ENCODE data around the gene SSNA1.

SSNA1 gene

DNA sequence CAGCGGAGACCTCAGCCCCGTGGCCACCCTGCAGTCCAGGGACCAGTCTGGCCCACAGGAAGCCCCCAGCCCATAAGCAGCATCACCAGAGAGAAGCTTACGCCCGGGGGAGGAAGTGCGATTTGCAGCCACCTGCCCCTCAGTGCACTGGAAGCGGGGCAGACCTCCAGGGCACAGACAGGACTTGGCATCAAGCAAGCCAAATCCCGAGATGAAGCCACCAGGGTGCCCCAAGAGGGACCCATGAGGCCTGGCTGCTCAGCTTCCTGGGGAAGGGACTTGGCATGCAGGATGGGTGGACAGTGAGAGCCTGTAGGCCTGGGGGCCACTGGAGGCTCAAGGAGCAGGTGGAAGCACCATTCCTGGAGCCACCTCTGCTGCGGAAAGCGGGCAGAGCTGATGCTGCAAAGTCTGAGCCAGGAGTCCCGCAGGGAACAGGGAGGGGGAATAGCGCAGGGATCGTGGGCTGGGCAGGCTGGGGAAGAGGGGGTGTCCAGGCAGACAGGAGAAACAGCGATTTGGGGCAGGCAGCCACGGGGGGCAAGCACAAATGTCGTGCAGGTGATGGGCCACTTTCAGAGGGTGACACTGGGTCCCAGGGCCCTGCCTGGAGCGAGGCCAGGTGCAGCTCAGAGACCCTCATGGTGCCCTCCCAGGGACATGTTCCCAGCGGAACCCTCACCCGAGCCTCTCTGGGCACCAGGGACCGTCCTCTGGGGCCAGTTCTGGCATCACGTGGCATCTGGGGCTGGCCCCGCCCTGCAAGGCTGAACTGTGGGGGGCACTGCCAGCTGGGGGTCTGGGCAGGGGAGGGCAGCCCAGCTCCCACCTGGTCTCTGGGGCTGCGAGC lies 21.9 kb upstream of the SSNA1 start:
- DNase-seq = no peak
- in situ Hi-C loops (cut with HindIII; ENCODE audit: low pct_ligation_motif_present, low pct_unique_long_range_greater_than_20kb, low sequenced_read_pairs) = no loop called here

DNA sequence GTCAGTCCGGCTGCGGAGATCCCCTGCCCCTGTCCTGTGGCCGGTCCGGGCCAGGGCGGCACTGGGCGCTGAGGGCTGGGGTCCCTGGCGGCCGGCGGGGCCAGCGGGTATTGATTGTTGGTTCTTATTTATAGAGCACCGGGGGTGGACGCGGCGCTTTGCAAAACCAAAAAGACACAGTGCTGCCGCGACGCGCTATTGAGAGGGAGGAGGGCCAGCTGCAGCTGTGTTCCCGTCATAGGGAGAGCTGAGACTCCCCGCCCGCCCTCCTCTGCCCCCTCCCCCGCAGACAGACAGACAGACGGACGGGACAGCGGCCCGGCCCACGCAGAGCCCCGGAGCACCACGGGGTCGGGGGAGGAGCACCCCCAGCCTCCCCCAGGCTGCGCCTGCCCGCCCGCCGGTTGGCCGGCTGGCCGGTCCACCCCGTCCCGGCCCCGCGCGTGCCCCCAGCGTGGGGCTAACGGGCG lies 21.2 kb upstream of the SSNA1 start:
- in situ Hi-C loops (cut with HindIII; ENCODE audit: low pct_ligation_motif_present, low pct_unique_long_range_greater_than_20kb, low sequenced_read_pairs) = no loop called here

GRCh38 chr9:137167747-137168572 lies 20.5 kb upstream of the SSNA1 start:
- in situ Hi-C loops (cut with HindIII; ENCODE audit: low pct_ligation_motif_present, low pct_unique_long_range_greater_than_20kb, low sequenced_read_pairs) = no loop called here
- no peak for DNase-seq

More for the DNA sequence above, 21.2 kb upstream of the SSNA1 start:
- DNase-seq = no peak

- in situ Hi-C loops (cut with HindIII; ENCODE audit: low pct_ligation_motif_present, low pct_unique_long_range_greater_than_20kb, low sequenced_read_pairs) = no loop called here
- no peak for DNase-seq
These were observed 19.9 kb upstream of the SSNA1 start for GRCh38 chr9:137168573-137168903.

DNA sequence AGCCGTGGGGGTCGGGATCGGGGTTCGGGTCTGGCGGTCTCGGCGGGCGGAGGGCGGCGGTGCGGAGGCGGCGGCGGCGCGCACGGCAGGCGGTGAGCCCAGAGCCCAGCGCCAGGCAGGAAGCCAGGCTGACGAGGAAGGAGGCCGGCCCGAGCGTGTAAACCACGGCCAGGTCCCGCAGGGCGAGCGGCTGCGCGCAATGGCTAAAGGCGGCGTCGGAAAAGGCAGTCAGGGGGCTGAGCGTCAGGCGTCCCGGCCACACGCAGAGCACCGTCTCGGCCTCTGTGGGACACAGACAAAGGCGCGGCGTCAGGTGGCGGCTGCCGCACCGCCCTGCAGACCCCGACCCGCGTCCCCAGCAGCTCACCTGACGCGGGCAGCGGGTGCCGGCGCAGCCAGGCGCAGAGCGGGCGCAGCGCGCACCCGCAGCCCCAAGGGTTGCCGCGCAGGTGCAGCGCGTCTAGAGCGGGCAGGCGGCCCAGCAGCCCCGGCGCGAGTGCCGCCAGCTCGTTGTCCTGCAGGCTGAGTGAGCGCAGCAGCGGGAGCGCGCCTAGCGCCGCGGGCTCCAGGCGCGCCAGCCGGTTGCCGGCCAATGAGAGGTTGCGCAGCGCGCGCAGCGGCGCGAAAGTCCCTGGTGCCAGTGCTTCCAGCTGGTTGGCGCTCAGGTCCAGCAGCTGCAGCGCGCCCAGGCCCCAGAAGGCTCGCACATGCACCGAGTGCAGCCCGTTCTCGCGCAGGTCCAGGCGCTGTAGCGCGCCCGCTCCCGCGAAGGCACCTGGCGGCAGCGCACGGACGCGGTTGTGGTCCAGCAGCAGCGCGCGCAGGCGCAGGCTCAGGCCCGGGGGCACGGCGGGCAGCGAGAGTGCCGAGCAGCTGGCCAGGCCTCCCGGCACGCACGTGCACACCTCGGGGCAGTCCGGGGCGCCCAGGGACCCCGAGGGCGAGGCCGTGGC lies 19.3 kb upstream of the SSNA1 start:
- DNase-seq = peak; percentile 33
- in situ Hi-C loops (cut with HindIII; ENCODE audit: low pct_ligation_motif_present, low pct_unique_long_range_greater_than_20kb, low sequenced_read_pairs) = no loop called here

- in situ Hi-C loops (cut with HindIII; ENCODE audit: low pct_ligation_motif_present, low pct_unique_long_range_greater_than_20kb, low sequenced_read_pairs) = no loop called here
- DNase-seq = no peak
These were observed 18.5 kb upstream of the SSNA1 start, which contains the start of gene LRRC26 for GRCh38 chr9:137169896-137170358. LRRC26 (minus strand) TSS chr9:137170051; CDS start chr9:137169943, 108 bp downstream.

GRCh38 chr9:137170486-137171148 lies 17.9 kb upstream of the SSNA1 start:
- in situ Hi-C loops (cut with HindIII; ENCODE audit: low pct_ligation_motif_present, low pct_unique_long_range_greater_than_20kb, low sequenced_read_pairs) = no loop called here
- DNase-seq = no peak

DNA sequence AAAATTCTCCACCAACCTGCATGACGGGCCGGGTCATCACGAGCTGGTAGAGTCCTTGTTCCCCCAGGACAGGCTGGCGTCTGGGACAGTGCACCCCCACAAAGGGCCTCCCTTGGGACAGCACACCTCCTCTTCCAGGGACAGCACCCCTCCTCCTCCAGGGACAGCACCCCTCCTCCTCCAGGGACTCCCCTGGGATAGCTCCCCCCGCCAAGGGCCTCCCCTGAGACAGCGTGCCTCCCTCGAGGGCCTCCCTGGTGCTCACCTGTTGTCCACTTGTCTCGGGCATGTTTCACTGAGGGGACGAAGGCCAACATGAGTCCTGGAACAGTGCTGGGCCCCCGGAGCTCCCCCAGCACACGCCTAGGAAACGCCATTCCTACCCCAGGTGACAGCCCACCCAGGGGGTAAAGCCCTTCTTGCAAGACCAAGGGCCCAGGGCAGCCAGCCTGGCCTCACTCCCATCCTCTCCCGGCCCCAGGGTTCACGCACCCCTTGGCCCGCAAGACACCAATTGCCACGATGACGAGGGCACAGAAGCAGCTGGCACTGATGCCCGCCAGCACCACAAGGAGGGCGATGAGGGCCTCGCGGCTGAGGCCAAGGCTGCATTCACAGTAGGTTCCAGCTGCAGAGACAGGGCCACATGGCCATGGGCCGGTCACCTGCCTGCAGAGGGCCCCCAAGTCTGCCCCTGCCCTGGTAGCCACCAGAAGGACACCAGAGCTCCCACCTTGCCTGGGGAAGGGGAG lies 17.2 kb upstream of the SSNA1 start:
- DNase-seq = no peak
- in situ Hi-C loops (cut with HindIII; ENCODE audit: low pct_ligation_motif_present, low pct_unique_long_range_greater_than_20kb, low sequenced_read_pairs) = no loop called here

DNA sequence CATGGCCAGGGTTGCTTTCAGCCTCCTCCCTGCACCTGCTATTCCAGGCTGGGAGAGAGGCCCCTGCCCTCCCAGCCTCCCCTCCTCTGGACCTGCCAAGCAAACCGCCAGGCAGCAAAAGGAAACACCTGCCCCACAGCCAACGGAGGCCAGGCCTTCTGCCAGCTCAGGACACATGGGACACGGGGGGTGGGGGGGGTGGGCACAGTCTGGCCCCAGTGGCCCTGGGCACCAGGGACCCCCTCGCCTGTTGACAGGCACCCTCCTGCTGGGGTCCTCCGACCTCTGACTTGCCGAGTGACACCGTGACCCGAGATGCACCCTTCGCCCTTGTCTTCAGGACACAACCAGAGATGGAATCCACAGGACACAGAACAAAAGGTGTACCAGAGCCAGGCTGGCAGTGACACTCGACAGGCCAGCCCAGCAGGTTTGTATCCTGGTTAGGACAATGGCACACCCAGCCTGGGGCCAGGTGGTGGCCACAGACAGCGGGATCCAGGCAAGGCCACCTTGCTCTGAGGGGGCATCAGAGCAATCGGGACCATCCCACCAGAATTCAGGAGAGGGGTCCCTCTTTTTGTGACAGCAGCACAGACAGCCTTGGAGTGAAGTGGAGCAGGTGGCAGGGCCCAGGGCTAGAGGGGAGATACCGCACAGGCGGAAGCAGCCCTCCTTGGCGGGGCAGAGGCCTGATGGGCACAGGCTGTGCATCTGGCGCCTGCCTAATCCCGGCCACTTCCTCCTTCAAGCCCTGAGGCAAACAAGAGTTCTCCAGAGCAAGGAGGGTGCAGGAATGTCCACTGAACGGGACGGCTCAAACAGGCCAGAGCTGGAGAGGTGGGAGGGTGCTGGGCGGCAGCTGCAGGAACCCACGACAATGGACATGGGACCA lies 15.3 kb upstream of the SSNA1 start:
- DNase-seq = no peak
- in situ Hi-C loops (cut with HindIII; ENCODE audit: low pct_ligation_motif_present, low pct_unique_long_range_greater_than_20kb, low sequenced_read_pairs) = no loop called here

DNA sequence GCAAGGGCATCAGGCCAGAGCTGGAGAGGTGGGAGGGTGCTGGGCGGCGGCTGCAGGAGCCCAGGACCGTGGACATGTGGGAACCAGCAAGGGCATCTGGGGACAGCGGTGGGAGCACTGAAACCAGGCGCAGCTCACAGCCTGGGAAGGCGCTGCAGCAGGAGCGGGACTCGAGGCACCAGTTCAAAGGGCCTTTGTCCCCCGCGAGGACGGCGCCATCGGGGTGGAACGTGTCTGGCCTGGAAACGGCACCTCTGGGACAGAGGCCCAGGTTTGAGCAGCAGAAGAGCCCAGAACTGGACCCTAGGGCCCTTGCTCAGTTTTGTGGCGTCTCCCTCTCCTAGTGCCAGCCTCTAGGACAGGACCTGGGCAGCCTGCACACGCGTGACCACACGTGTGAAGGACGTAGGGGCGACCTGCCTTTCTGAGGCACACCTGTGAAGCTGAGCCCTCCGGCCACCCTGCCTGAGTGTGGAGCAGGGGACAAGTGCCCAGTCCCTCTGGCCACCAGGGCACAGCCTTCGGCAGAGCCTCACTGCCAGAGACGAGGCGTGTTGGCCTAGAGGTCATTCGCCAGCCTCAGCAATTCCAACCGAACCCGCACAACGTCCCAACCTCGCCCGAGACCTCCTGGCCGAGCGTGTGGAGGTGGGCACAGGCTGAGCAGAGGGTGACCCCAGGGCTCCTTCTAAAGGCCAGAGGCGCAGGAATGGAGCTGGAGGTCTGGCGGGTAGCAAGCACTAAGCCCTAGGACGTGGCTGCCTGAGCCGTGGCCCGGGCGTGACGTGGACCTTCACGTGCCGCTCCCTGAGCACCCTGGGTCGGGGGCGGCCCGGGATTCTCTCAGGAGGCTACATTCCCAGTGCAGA lies 14.4 kb upstream of the SSNA1 start:
- DNase-seq = no peak
- in situ Hi-C loops (cut with HindIII; ENCODE audit: low pct_ligation_motif_present, low pct_unique_long_range_greater_than_20kb, low sequenced_read_pairs) = no loop called here

DNA sequence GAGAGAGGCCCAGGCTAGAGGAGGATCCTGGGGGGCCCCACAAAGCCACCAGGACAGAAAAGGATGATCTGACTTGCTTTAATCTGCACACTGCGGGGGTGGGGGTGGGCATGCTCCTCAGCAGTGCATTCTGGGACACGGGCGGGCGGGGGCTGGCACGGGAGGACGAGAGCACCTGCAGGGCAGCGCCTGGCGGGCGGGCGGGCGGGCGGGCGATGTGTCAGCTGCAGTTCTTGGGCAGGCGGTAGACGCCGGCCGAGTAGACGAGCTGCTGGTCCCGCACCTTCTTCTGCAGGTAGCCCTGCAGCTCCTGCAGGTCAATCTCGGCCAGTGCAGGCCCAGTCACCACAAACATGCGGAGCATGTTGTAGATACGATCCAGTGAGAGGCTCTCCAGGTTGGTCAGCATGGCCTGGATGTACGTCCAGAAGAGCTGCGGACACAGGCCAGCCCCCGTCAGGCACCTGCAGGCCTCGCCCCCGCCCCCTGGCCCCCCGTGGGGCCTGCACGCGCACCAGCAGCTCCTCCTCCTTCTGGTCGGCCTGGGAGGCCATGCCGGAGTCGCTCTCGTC lies 13.7 kb upstream of the SSNA1 start:
- no peak for DNase-seq
- in situ Hi-C loops (cut with HindIII; ENCODE audit: low pct_ligation_motif_present, low pct_unique_long_range_greater_than_20kb, low sequenced_read_pairs) = no loop called here

DNA sequence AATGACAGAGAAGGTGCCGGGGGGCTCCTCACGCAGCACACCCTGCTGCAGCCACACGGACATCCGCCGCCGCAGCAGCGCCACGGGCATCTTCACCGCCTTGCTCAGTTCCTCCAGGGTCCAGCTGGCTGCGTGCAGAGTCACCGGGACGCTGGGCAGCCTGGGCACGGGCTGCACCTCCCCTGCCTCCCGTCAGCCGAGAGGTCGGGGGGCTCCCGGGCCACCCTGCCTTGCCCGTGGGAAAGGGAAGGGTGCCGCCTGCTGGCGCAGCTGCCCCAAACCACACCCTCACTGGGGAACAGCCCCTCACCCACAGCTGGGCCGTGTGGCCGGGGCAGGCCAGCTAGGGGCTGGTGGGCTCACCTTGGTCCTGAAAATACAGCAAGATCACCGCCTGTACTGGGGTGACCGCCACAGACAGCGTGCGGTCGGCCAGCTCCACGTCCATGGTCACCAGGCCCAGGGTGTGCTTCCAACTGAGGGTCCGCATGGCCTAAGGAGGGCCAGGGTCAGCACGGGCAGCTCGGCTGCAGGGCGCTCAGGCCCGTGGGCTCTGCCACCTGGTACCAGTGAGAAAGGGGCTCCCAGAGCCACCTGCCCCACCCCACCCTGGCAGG lies 13.0 kb upstream of the SSNA1 start:
- no peak for DNase-seq
- in situ Hi-C loops (cut with HindIII; ENCODE audit: low pct_ligation_motif_present, low pct_unique_long_range_greater_than_20kb, low sequenced_read_pairs) = no loop called here

DNA sequence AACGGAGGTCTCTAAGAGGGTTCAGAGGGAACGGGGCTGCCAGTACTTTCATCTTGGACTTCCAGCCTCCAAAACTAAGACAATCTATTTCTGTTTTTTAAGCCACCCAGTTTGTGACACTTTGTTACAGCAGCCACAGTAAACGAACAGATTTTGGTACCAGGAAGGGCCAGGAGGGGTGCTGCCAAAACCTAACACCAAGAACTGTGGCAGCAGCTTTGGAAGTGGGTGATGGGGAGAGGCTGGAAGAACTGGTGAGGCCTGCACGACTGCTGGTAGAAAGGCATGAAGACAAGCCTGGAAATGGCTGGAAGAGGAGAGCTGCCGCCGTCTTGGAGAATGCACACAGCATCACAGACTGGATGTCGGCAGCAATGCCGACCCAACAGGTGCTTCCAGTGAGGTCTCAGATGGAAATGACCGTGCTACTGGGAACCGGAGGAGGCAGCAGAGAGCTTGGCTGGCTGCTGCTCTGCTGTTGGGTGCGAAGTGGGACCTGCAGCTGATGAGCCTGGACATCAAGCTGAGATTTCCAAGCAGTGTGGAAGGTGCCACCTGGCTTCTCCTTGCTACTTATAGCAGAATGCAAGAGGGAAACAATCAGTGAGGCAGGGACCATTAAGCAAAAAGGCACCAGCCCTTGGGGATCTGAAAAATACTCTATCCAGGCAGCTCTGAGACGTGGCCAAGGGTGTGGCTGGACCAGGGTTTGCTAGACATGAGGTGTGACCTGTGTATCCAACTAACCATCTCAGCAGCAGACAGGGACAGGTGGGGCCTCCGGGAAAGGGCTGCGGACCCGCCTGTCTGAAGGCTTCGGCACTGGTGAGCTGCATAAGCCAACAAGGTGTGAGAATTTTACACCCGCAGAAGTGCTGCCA lies 11.9 kb upstream of the SSNA1 start:
- peak; percentile 54 for DNase-seq
- in situ Hi-C loops (cut with HindIII; ENCODE audit: low pct_ligation_motif_present, low pct_unique_long_range_greater_than_20kb, low sequenced_read_pairs) = no loop called here
